GM23338 (cell line): ENCODE measurements around the gene ACTL6B. TPM values are rescaled to one million over a fixed set of nuclear protein-coding genes. Genes with fewer than 3 reads are reported as not detected.
A peak's percentile ranks its signal among the peaks of the same experiment; 100 is the strongest.

Experiments used
- ATAC-seq: fragments of 200-7000 bp; cut with Tn5 transposase; 3 replicates; pipeline ENCODE4 v1.9.1; 2020
- DNase-seq: peaks from one replicate; pipeline ENCODE4 v3.0.0-alpha.2; 2015; ENCODE audit warnings: low spot score
- H2AFZ ChIP-seq: fragments of 200-600 bp; sonication (generic); 2 replicates; pipeline ENCODE4 v1.8.0; 2016; ENCODE audit warnings: antibody characterized with exemption, mild to moderate bottlenecking, moderate library complexity
- H3F3A ChIP-seq: fragments of 200-600 bp; sonication (generic); replicated peaks from 2 replicates; pipeline ENCODE4 v1.8.0; 2017; ENCODE audit warnings: antibody characterized with exemption, mixed run types, low read depth
- H3K27ac ChIP-seq: fragments of 200-600 bp; sonication (generic); 2 replicates; pipeline ENCODE4 v1.6.1; 2016; ENCODE audit warnings: low read depth
- H3K27me3 ChIP-seq: fragments of 200-600 bp; sonication (generic); 2 replicates; pipeline ENCODE4 v1.8.0; 2016; ENCODE audit warnings: mild to moderate bottlenecking, mixed run types, moderate library complexity; ENCODE audit not compliant: insufficient read depth
- H3K36me3 ChIP-seq: fragments of 200-600 bp; sonication (generic); 2 replicates; pipeline ENCODE4 v1.8.0; 2016; ENCODE audit warnings: mild to moderate bottlenecking; ENCODE audit not compliant: insufficient read depth
- H3K4me1 ChIP-seq: fragments of 200-600 bp; sonication (generic); 2 replicates; pipeline ENCODE4 v1.8.0; 2016; ENCODE audit warnings: mild to moderate bottlenecking, moderate library complexity; ENCODE audit not compliant: insufficient read depth
- H3K4me2 ChIP-seq: fragments of 200-600 bp; sonication (generic); 2 replicates; pipeline ENCODE4 v1.7.1; 2017; ENCODE audit warnings: mixed run types
- H3K4me3 ChIP-seq: fragments of 200-600 bp; sonication (generic); 2 replicates; pipeline ENCODE4 v1.6.1; 2016; ENCODE audit warnings: mixed run types
- H3K79me2 ChIP-seq: fragments of 200-600 bp; sonication (generic); replicated peaks from 2 replicates; pipeline ENCODE4 v1.8.0; 2017; ENCODE audit warnings: mild to moderate bottlenecking; ENCODE audit not compliant: insufficient read depth
- H3K9me2 ChIP-seq: fragments of 200-600 bp; sonication (generic); 2 replicates; pipeline ENCODE4 v1.8.0; 2017; ENCODE audit not compliant: insufficient read depth
- H4K20me1 ChIP-seq: fragments of 200-600 bp; sonication (generic); replicated peaks from 2 replicates; pipeline ENCODE4 v1.8.0; 2017; ENCODE audit warnings: mild to moderate bottlenecking; ENCODE audit not compliant: insufficient read depth
- H3K27ac Mint-ChIP-seq: 2 replicates; pipeline ENCODE4 v1.8.0; 2020; ENCODE audit warnings: inconsistent platforms, mild to moderate bottlenecking, moderate library complexity, mixed read lengths
- H3K27me3 Mint-ChIP-seq: 3 replicates; pipeline ENCODE4 v1.8.0; 2022; ENCODE audit warnings: low read depth, mild to moderate bottlenecking, moderate library complexity, mixed read lengths, inconsistent platforms; ENCODE audit not compliant: insufficient read depth, poor library complexity
- H3K36me3 Mint-ChIP-seq: 3 replicates; pipeline ENCODE4 v1.8.0; 2021; ENCODE audit warnings: low read depth, mild to moderate bottlenecking, inconsistent platforms, moderate library complexity, mixed read lengths
- H3K4me1 Mint-ChIP-seq: 3 replicates; pipeline ENCODE4 v1.8.0; 2020; ENCODE audit warnings: mild to moderate bottlenecking, inconsistent platforms, mixed read lengths
- H3K4me3 Mint-ChIP-seq: 3 replicates; pipeline ENCODE4 v1.8.0; 2021; ENCODE audit warnings: moderate library complexity, mild to moderate bottlenecking, inconsistent platforms, mixed read lengths
- H3K9me3 Mint-ChIP-seq: 3 replicates; pipeline ENCODE4 v1.8.0; 2020; ENCODE audit warnings: moderate library complexity, mild to moderate bottlenecking, inconsistent platforms, mixed read lengths
- CREB1 ChIP-seq: fragments of 250-450 bp; sonication (Bioruptor Pico); IDR thresholded peaks from 2 replicates; pipeline ENCODE4 v1.5.0; 2020; ENCODE audit warnings: low read depth, mild to moderate bottlenecking, moderate library complexity
- ETS1 ChIP-seq: IDR thresholded peaks from 2 replicates; pipeline ENCODE4 v1.6.1; 2016; ENCODE audit warnings: antibody characterized with exemption
- EZH2 ChIP-seq: fragments of 200-600 bp; sonication (generic); IDR thresholded peaks from one replicate; pipeline ENCODE4 v1.8.0; 2017; ENCODE audit warnings: antibody characterized with exemption, mild to moderate bottlenecking, low read depth; ENCODE audit not compliant: unreplicated experiment
- EZH2phosphoT487 ChIP-seq: fragments of 200-600 bp; sonication (generic); IDR thresholded peaks from one replicate; pipeline ENCODE4 v1.8.1; 2018; ENCODE audit warnings: antibody characterized with exemption; ENCODE audit not compliant: unreplicated experiment
- JUNB ChIP-seq: IDR thresholded peaks from one replicate; pipeline ENCODE4 v1.6.1; 2016; ENCODE audit warnings: antibody characterized with exemption; ENCODE audit not compliant: unreplicated experiment
- POLR2AphosphoS5 ChIP-seq: IDR thresholded peaks from 2 replicates; pipeline ENCODE4 v1.6.1; 2016; ENCODE audit warnings: antibody characterized with exemption, low read depth
- REST ChIP-seq: IDR thresholded peaks from one replicate; pipeline ENCODE4 v1.6.1; 2018; ENCODE audit warnings: antibody characterized with exemption; ENCODE audit not compliant: unreplicated experiment
- polyA plus RNA-seq: library from polyadenylated mRNA; unstranded; fragments of >200 nt; fragmentation: Nextera tagmentation; extraction: Ambion mirVana; gene quantifications from 2 replicates; pipeline ENCODE4 v1.2.1, GENCODE V29; 2016
- total RNA-seq: library from RNA; depleted of rRNA; stranded (reverse); fragments of >200 nt; shearing (Covaris generic); gene quantifications from 2 replicates; pipeline ENCODE4 v1.2.3, GENCODE V29; 2014

ACTL6B gene
- total and polyA plus RNA-seq, 2 experiments from 2014 or later = 0.69 to 2.5 TPM

- TF ChIP-seq REST = no peak
- TF ChIP-seq EZH2 = no peak
- TF ChIP-seq CREB1 (CRISPR knock-in tag) = no peak
These were observed 17.7 kb upstream of the ACTL6B start (continued) for GRCh38 chr7:100673942-100674410.

- Histone ChIP-seq H3K27me3 (peaks cover 16% of the 10 kb centered on the region), H3K36me3 (no peaks in the 10 kb centered on the region), H3K4me1 (no peaks in the 10 kb centered on the region), H3K4me2 (peak within 1 kb of the TSS; percentile 99), H3K79me2 (no peaks in the 10 kb centered on the region), H3K27ac (peak within 1 kb of the TSS; percentile 99), H4K20me1 (no peaks in the 10 kb centered on the region; the same call in 1 of the 2 replicates), H3F3A (peaks cover 14% of the 10 kb centered on the region), H3K4me3 (peak within 1 kb of the TSS; percentile 93), H2AFZ (peak within 1 kb of the TSS; percentile 97; the same call in 1 of the 2 replicates), H3K9me2 (no peaks in the 10 kb centered on the region)
- Mint-ChIP-seq H3K4me1 (peaks cover 3% of the 10 kb centered on the region; the same call in 2 of the 3 replicates), H3K4me3 (peak within 1 kb of the TSS; percentile 83), H3K27me3 (peaks cover 35% of the 10 kb centered on the region), H3K36me3 (peaks cover 13% of the 10 kb centered on the region), H3K9me3 (no peaks in the 10 kb centered on the region), H3K27ac (peak within 1 kb of the TSS; percentile 98)
- ATAC-seq (peak; percentile 54), DNase-seq (peak; percentile 96)
- TF ChIP-seq ETS1 (no peak), REST (no peak), POLR2AphosphoS5 (peak; percentile 72), CREB1 (CRISPR knock-in tag) (peak; percentile 91), EZH2phosphoT487 (no peak), JUNB (no peak)
These were observed 17.2 kb upstream of the ACTL6B start, which contains the start of gene GNB2 for GRCh38 chr7:100673302-100673941. Gene GNB2 (plus strand): TSS chr7:100673740. CDS start chr7:100676266, 2,526 bp downstream.
